Panc1 (cell line): Measurements from ENCODE around the gene SYNE1.

ENCODE experiments used
- POLR2AphosphoS5 ChIP-seq: IDR thresholded peaks from 2 replicates; pipeline ENCODE4 v1.6.1; 2012; ENCODE audit warnings: mild to moderate bottlenecking, low read depth, low read length, moderate library complexity
- SIN3A ChIP-seq: IDR thresholded peaks from 2 replicates; pipeline ENCODE4 v1.6.1; 2012; ENCODE audit warnings: low read depth, mild to moderate bottlenecking, low read length, moderate library complexity, borderline replicate concordance; ENCODE audit not compliant: insufficient read depth
- TF ChIP-seq, protein P1 (sequence below): fragments of 450-650 bp; IDR thresholded peaks from 2 replicates; pipeline ENCODE4 v1.5.1; 2017; ENCODE audit warnings: mild to moderate bottlenecking
- TF ChIP-seq, protein P2 (sequence below), 2 experiments: IDR thresholded peaks; 2 replicates each; pipeline ENCODE4 v1.6.1; 2011 to 2012; ENCODE audit warnings: low read depth in 2 of 2, control low read depth in 1 of 2, low read length in 1 of 2, mild to moderate bottlenecking in 1 of 2, moderate library complexity in 1 of 2; ENCODE audit not compliant: insufficient read depth in 1 of 2

DNA sequence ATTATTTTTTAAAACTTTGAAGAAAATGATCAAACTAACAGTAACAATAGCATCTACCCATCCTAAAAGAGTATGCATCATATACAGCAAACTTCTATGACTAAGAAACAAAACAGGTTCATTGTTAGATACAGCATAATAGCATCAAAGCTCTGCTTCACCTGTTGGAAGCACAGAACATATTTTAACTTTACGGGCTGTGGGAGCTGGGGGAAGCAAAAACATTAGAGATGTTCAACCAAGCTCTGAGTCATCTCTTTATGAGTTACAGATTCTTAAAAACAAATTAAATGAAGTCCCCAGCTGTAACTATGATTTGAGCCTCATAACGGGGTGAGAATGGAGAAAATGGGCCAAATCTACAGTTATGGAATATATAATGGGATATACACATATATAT, 63.4 kb downstream of the SYNE1 start:
- TF ChIP-seq, protein P1, sequence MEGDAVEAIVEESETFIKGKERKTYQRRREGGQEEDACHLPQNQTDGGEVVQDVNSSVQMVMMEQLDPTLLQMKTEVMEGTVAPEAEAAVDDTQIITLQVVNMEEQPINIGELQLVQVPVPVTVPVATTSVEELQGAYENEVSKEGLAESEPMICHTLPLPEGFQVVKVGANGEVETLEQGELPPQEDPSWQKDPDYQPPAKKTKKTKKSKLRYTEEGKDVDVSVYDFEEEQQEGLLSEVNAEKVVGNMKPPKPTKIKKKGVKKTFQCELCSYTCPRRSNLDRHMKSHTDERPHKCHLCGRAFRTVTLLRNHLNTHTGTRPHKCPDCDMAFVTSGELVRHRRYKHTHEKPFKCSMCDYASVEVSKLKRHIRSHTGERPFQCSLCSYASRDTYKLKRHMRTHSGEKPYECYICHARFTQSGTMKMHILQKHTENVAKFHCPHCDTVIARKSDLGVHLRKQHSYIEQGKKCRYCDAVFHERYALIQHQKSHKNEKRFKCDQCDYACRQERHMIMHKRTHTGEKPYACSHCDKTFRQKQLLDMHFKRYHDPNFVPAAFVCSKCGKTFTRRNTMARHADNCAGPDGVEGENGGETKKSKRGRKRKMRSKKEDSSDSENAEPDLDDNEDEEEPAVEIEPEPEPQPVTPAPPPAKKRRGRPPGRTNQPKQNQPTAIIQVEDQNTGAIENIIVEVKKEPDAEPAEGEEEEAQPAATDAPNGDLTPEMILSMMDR: no peak
- TF ChIP-seq, protein P2, sequence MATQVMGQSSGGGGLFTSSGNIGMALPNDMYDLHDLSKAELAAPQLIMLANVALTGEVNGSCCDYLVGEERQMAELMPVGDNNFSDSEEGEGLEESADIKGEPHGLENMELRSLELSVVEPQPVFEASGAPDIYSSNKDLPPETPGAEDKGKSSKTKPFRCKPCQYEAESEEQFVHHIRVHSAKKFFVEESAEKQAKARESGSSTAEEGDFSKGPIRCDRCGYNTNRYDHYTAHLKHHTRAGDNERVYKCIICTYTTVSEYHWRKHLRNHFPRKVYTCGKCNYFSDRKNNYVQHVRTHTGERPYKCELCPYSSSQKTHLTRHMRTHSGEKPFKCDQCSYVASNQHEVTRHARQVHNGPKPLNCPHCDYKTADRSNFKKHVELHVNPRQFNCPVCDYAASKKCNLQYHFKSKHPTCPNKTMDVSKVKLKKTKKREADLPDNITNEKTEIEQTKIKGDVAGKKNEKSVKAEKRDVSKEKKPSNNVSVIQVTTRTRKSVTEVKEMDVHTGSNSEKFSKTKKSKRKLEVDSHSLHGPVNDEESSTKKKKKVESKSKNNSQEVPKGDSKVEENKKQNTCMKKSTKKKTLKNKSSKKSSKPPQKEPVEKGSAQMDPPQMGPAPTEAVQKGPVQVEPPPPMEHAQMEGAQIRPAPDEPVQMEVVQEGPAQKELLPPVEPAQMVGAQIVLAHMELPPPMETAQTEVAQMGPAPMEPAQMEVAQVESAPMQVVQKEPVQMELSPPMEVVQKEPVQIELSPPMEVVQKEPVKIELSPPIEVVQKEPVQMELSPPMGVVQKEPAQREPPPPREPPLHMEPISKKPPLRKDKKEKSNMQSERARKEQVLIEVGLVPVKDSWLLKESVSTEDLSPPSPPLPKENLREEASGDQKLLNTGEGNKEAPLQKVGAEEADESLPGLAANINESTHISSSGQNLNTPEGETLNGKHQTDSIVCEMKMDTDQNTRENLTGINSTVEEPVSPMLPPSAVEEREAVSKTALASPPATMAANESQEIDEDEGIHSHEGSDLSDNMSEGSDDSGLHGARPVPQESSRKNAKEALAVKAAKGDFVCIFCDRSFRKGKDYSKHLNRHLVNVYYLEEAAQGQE (IDR thresholded peaks at IDR 0.05; ENCODE audit: insufficient read depth in 1 of 2, low read depth in 2 of 2, low read length in 1 of 2): no peak
- TF ChIP-seq POLR2AphosphoS5 (no peak), SIN3A (no peak)
